NCI-H524 treated with DMSO at 0.1 percent for 48 hours (cell line): Measurements from ENCODE around the gene GYS1.

Source experiments
- DNase-seq: peaks from one replicate; lab custom pipeline; 2025; lab: John Stamatoyannopoulos, UW

The GYS1 gene

GRCh38 chr19:48988860-48989259, 4.2 kb downstream of the GYS1 start:
- DNase-seq, result no peak

- no peak for DNase-seq
Observed at GRCh38 chr19:48988286-48988685, 4.8 kb downstream of the GYS1 start.

GRCh38 chr19:48987323-48987722, 5.8 kb downstream of the GYS1 start:
- DNase-seq, result no peak

GRCh38 chr19:48986211-48986610, 6.9 kb downstream of the GYS1 start:
- no peak for DNase-seq

GRCh38 chr19:48985711-48986110, 7.4 kb downstream of the GYS1 start:
- DNase-seq, result no peak

- no peak for DNase-seq
Observed at GRCh38 chr19:48982280-48982679, 10.8 kb downstream of the GYS1 start.

GRCh38 chr19:48977061-48977460, 16.0 kb downstream of the GYS1 start:
- no peak for DNase-seq

GRCh38 chr19:48975947-48976847, 16.9 kb downstream of the GYS1 start:
- peak; percentile 8 for DNase-seq

GRCh38 chr19:48970923-48971395, 22.1 kb downstream of the GYS1 start:
- peak; percentile 38 for DNase-seq

- DNase-seq, result no peak
Observed at GRCh38 chr19:48970139-48970766, 22.9 kb downstream of the GYS1 start.

- no peak for DNase-seq
Observed at GRCh38 chr19:48969276-48970138, 23.6 kb downstream of the GYS1 start.

- DNase-seq, result no peak
Observed at GRCh38 chr19:48968813-48969218, 24.3 kb downstream of the GYS1 start.

GRCh38 chr19:48968179-48968661, 24.9 kb downstream of the GYS1 start:
- DNase-seq, result no peak

GRCh38 chr19:48967346-48968178, 25.5 kb downstream of the GYS1 start:
- DNase-seq, result no peak

- no peak for DNase-seq
Observed at GRCh38 chr19:48966541-48967345, 26.4 kb downstream of the GYS1 start.

- peak; percentile 38 for DNase-seq
Observed at GRCh38 chr19:48965806-48966540, 27.1 kb downstream of the GYS1 start.

- DNase-seq, result peak; percentile 80
Observed at GRCh38 chr19:48965040-48965805, 27.9 kb downstream of the GYS1 start, which contains the start of gene FTL. Gene FTL, plus strand, starts transcription at chr19:48965309. Its CDS starts 199 bp downstream, at chr19:48965508.

- DNase-seq, result no peak
Observed at GRCh38 chr19:48964205-48965039, 28.7 kb downstream of the GYS1 start.
